Measurements from ENCODE around the gene FAM171A1. TPM values are rescaled to one million over a fixed set of nuclear protein-coding genes. Genes with fewer than 3 reads are reported as not detected.
"Not testable (repeated sequence)": the region's sequence is repeated elsewhere in the genome, so short reads cannot be mapped to it uniquely, and the experiment has no call there.

Gene FAM171A1
- total and polyA plus RNA-seq, 12 donors, result 3.5 to 14.1 (median 5.7) TPM

GRCh38 chr10:15211464-15211979 lies 159.6 kb downstream of the FAM171A1 start:
- 90 to 93% (median 92%) methylated on average over 6 of the region's 6 CpGs for WGBS, 4 donors
- H3K36me3 ChIP-seq (replicated peaks in 1 of 2), result no peaks in the 10 kb centered on the region
- DNase-seq, result no peak
- no peak overlapping the region for H3K4me3 ChIP-seq
- intact Hi-C loops (cut with DNase I), result loop anchor here in 1 of 2 donors (2.0 kb wide), 1 partner anchor 161 kb away; no protein-coding TSS in a partner anchor
- no peak for TF ChIP-seq POLR2A (IDR thresholded peaks at IDR 0.05)
- TF ChIP-seq, protein P1, sequence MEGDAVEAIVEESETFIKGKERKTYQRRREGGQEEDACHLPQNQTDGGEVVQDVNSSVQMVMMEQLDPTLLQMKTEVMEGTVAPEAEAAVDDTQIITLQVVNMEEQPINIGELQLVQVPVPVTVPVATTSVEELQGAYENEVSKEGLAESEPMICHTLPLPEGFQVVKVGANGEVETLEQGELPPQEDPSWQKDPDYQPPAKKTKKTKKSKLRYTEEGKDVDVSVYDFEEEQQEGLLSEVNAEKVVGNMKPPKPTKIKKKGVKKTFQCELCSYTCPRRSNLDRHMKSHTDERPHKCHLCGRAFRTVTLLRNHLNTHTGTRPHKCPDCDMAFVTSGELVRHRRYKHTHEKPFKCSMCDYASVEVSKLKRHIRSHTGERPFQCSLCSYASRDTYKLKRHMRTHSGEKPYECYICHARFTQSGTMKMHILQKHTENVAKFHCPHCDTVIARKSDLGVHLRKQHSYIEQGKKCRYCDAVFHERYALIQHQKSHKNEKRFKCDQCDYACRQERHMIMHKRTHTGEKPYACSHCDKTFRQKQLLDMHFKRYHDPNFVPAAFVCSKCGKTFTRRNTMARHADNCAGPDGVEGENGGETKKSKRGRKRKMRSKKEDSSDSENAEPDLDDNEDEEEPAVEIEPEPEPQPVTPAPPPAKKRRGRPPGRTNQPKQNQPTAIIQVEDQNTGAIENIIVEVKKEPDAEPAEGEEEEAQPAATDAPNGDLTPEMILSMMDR (IDR thresholded peaks at IDR 0.05), result no peak
- no peaks in the 10 kb centered on the region for H3K9me3 ChIP-seq (replicated peaks in 1 of 3)
- H3K27me3 ChIP-seq, result no peaks in the 10 kb centered on the region
- H3K27ac ChIP-seq, result no peak overlapping the region
- no peaks in the 10 kb centered on the region for H3K4me1 ChIP-seq (replicated peaks in 1 of 2)

GRCh38 chr10:15210521-15210920 lies 160.6 kb downstream of the FAM171A1 start:
- no peak overlapping the region for H3K27ac ChIP-seq
- no peak for TF ChIP-seq POLR2A (IDR thresholded peaks at IDR 0.05)
- TF ChIP-seq, protein P1 (IDR thresholded peaks at IDR 0.05), result no peak
- intact Hi-C loops (cut with DNase I), result loop anchor here in 1 of 2 donors (2.0 kb wide), 1 partner anchor 162 kb away; no protein-coding TSS in a partner anchor
- WGBS, 4 donors, result 85 to 94% (median 86%) methylated on average over 8 of the region's 8 CpGs
- no peaks in the 10 kb centered on the region for H3K4me1 ChIP-seq (replicated peaks in 1 of 2)
- H3K4me3 ChIP-seq, result no peak overlapping the region
- H3K9me3 ChIP-seq (replicated peaks in 1 of 3), result no peaks in the 10 kb centered on the region
- no peaks in the 10 kb centered on the region for H3K27me3 ChIP-seq
- H3K36me3 ChIP-seq (replicated peaks in 1 of 2), result no peaks in the 10 kb centered on the region
- DNase-seq, result no peak

DNA sequence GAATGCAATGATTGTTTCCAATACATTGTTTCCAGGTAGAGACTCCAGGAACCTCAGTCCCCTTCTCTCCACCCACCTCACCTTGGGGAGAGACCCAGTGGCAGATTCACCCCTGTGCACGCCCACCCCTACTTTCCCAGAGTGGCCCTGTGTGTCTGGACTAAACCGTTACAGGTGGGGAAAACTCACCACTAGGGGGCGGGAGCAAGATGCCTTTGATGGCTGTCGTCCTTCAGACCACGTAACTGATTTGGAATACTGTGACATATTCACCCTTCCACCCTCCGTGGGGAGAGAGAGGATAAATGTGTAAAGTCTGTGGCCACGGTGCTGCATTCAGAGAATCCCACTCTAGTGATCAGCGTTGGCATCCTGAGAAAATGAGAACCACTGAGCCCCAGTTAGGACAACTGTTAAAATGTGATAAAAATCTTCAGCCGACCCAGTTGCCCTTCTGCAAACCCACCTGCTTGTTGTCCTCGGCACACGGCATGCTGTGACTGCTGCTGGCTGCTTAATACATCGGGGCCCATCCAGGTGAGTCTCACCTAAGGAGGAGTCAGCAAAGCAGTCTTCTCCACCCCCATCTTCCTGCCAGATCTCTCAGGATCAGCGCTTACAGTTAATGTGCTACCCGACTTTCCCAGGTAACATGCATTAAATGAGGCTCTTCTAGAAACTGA lies 161.1 kb downstream of the FAM171A1 start:
- TF ChIP-seq POLR2A (IDR thresholded peaks at IDR 0.05), result no peak
- TF ChIP-seq, protein P1 (IDR thresholded peaks at IDR 0.05), result peak; percentile 65 to 87 (median 72)
- Histone ChIP-seq H3K27me3 (no peaks in the 10 kb centered on the region), H3K4me3 (no peak overlapping the region), H3K9me3 (replicated peaks in 1 of 3) (no peaks in the 10 kb centered on the region), H3K27ac (no peak overlapping the region), H3K36me3 (replicated peaks in 1 of 2) (no peaks in the 10 kb centered on the region), H3K4me1 (replicated peaks in 1 of 2) (no peaks in the 10 kb centered on the region)
- DNase-seq, result peak; percentile 68 to 93 (median 85)
- intact Hi-C loops (cut with DNase I), result loop anchor here in 1 of 2 donors (2.0 kb wide), 1 partner anchor 163 kb away; no protein-coding TSS in a partner anchor
- WGBS, 4 donors, result 20 to 26% (median 23%) methylated on average over 13 to 14 of the region's 14 CpGs

- WGBS, 4 donors, result 90 to 100% (median 95%) methylated on average over 2 of the region's 2 CpGs
- H3K27me3 ChIP-seq, result no peaks in the 10 kb centered on the region
- intact Hi-C loops (cut with DNase I), result no loop called here
- no peak for DNase-seq
- H3K9me3 ChIP-seq (replicated peaks in 1 of 3), result no peaks in the 10 kb centered on the region
- peak overlapping the region in 1 of 5 donors; percentile 10 for H3K27ac ChIP-seq
- no peaks in the 10 kb centered on the region for H3K36me3 ChIP-seq (replicated peaks in 1 of 2)
- TF ChIP-seq, protein P1 (IDR thresholded peaks at IDR 0.05), result no peak
- TF ChIP-seq POLR2A (IDR thresholded peaks at IDR 0.05), result no peak
- no peaks in the 10 kb centered on the region for H3K4me1 ChIP-seq (replicated peaks in 1 of 2)
- H3K4me3 ChIP-seq, result no peak overlapping the region
Measured at GRCh38 chr10:15208221-15208620, 162.9 kb downstream of the FAM171A1 start.

DNA sequence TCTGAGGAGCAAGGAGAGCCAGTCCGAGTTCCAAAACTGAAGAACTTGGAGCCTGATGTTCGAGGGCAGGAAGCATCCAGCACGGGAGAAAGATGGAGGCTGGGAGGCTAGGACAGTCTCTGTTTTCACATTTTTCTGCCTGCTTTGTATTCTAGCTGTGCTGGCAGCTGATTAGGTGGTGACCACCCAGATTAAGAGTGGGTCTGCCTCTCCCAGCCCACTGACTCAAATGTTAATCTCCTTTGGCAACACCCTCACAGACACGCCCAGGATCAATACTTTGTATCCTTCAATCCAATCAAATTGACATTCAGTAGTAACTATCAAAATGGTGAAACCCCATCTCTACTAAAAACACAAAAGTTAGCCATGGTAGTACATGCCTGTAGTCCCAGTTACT lies 163.7 kb downstream of the FAM171A1 start:
- H3K9me3 ChIP-seq (replicated peaks in 1 of 3); H3K4me3 ChIP-seq; H3K4me1 ChIP-seq (replicated peaks in 1 of 2); H3K27ac ChIP-seq; H3K36me3 ChIP-seq (replicated peaks in 1 of 2); intact Hi-C loops (cut with DNase I); H3K27me3 ChIP-seq; DNase-seq: not testable (repeated sequence)
- 91 to 95% (median 93%) methylated on average over 4 of the region's 4 CpGs for WGBS, 4 donors
